Measurements from ENCODE around the gene CXXC1.

- TF ChIP-seq SUZ12 (IDR thresholded peaks at IDR 0.05; ENCODE audit: extremely low read depth, insufficient read depth, insufficient read length) (no peak), YY1 (IDR thresholded peaks at IDR 0.05; ENCODE audit: insufficient read depth, insufficient read length) (no peak)
Measured at GRCh38 chr18:50232419-50232818, 55.1 kb downstream of the CXXC1 start.

All from NT2/D1 (cell line).